Uterus (tissue), 2 donors: ENCODE results near the gene GON7.
A peak's percentile ranks its signal among the peaks of the same experiment; 100 is the strongest.

Experiments
- POLR2A ChIP-seq, 2 donors: fragments of 450-650 bp; IDR thresholded peaks; one replicate each; pipeline ENCODE4 v1.6.1; 2016; ENCODE audit warnings: antibody characterized with exemption in 2 of 2, mild to moderate bottlenecking in 1 of 2, moderate library complexity in 1 of 2
- TF ChIP-seq, protein P1 (sequence below), 4 experiments: fragments of 200-600 bp in 2 of 4; fragments of 450-650 bp in 2 of 4; sonication (generic) in 2 of 4; IDR thresholded peaks; one replicate each; pipeline ENCODE4 v1.5.1; 2016 to 2019; ENCODE audit warnings: antibody characterized with exemption in 4 of 4, mild to moderate bottlenecking in 2 of 4, moderate library complexity in 1 of 4

GRCh38 chr14:93184391-93185348 lies 22.2 kb downstream of the GON7 start, which contains the start of the genes LYSET and MOAP1:
- TF ChIP-seq, protein P1, sequence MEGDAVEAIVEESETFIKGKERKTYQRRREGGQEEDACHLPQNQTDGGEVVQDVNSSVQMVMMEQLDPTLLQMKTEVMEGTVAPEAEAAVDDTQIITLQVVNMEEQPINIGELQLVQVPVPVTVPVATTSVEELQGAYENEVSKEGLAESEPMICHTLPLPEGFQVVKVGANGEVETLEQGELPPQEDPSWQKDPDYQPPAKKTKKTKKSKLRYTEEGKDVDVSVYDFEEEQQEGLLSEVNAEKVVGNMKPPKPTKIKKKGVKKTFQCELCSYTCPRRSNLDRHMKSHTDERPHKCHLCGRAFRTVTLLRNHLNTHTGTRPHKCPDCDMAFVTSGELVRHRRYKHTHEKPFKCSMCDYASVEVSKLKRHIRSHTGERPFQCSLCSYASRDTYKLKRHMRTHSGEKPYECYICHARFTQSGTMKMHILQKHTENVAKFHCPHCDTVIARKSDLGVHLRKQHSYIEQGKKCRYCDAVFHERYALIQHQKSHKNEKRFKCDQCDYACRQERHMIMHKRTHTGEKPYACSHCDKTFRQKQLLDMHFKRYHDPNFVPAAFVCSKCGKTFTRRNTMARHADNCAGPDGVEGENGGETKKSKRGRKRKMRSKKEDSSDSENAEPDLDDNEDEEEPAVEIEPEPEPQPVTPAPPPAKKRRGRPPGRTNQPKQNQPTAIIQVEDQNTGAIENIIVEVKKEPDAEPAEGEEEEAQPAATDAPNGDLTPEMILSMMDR (IDR thresholded peaks at IDR 0.05), result peak in 2 of 4 experiments; percentile 19 to 29
- peak; percentile 35 to 77 for TF ChIP-seq POLR2A (IDR thresholded peaks at IDR 0.05)
